Measurements from ENCODE around the gene CGAS. TPM values are rescaled to one million over a fixed set of nuclear protein-coding genes. Genes with fewer than 3 reads are reported as not detected.

CGAS gene
- total and polyA plus RNA-seq, 2 of the 13 experiments (the other 11 are each of a cell fraction or from before 2014, with no cell fraction given), result 0.03 to 0.07 TPM

DNA sequence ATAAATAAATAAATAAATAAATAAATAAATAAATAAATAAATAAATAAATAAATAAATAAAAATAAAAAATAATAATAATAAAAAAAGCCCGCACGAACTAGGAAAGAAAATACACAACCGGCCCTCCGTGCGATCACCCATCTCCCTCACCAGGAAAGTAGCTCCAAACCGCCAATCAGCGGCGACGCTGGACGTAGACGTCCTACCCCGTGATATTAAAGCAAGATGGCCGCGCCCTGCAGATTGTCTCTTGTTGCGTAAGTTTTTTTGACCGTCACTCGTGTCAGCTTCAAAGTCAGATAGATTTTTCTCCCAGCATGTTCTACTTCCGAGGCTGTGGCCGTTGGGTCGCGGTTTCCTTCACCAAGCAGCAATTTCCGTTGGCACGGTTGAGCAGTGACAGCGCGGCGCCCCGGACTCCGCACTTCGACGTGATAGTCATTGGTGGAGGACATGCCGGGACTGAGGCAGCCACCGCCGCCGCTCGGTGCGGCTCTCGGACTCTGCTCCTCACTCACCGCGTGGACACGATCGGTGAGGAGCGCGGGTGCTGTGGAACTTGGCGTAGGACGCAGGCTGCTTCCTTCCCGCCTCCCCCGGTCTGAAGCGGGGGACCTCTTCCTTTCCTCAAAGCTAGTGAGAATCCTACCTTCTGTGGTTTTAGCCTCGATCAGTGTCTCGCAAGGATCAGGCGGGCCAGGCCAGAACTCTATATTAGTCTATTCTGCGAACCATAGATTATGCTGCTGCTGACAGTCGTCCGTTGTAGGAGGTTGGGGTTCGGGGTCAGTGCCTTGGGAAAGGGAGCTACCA lies 9.6 kb upstream of the CGAS start, which contains the start of gene MTO1 (continued):
- TF ChIP-seq SNAPC4 (CRISPR knock-in tag; IDR thresholded peaks at IDR 0.05) (no peak), CBX1 (IDR thresholded peaks at IDR 0.05; ENCODE audit: low read depth) (no peak), PTBP1 (IDR thresholded peaks at IDR 0.05; ENCODE audit: low read depth, low read length, poor library complexity, severe bottlenecking) (no peak), BCLAF1 (IDR thresholded peaks at IDR 0.05) (no peak), DMAP1 (CRISPR knock-in tag; IDR thresholded peaks at IDR 0.05) (peak; percentile 86), ZNF33B (CRISPR knock-in tag; IDR thresholded peaks at IDR 0.05) (no peak), FOSL1 (CRISPR knock-in tag; IDR thresholded peaks at IDR 0.05; ENCODE audit: borderline replicate concordance) (no peak), HOXA9 (CRISPR knock-in tag; IDR thresholded peaks at IDR 0.05; ENCODE audit: borderline replicate concordance) (no peak), FOXO1 (CRISPR knock-in tag; IDR thresholded peaks at IDR 0.05) (no peak; the same call in 1 of the 2 replicates), ARNT2 (CRISPR knock-in tag; IDR thresholded peaks at IDR 0.05; ENCODE audit: low read depth) (peak; percentile 59; the same call in 1 of the 2 replicates), ZNF550 (CRISPR knock-in tag; IDR thresholded peaks at IDR 0.05; ENCODE audit: borderline replicate concordance) (no peak), ZNF678 (CRISPR knock-in tag; IDR thresholded peaks at IDR 0.05) (no peak), ZNF232 (CRISPR knock-in tag; IDR thresholded peaks at IDR 0.05; ENCODE audit: borderline replicate concordance) (no peak), ZNF263 (CRISPR knock-in tag; IDR thresholded peaks at IDR 0.05) (peak; percentile 32; the same call in 1 of the 2 replicates)
- TF ChIP-seq, protein P1, sequence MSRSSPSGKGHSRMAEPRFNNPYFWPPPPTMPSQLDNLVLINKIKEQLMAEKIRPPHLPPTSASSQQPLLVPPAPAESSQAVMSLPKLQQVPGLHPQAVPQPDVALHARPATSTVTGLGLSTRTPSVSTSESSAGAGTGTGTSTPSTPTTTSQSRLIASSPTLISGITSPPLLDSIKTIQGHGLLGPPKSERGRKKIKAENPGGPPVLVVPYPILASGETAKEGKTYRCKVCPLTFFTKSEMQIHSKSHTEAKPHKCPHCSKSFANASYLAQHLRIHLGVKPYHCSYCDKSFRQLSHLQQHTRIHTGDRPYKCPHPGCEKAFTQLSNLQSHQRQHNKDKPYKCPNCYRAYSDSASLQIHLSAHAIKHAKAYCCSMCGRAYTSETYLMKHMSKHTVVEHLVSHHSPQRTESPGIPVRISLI (CRISPR knock-in tag; IDR thresholded peaks at IDR 0.05; ENCODE audit: borderline replicate concordance), result 0 out of 2 replicates have a peak, but pooled peaks have one; percentile 44
- TF ChIP-seq, protein P2, sequence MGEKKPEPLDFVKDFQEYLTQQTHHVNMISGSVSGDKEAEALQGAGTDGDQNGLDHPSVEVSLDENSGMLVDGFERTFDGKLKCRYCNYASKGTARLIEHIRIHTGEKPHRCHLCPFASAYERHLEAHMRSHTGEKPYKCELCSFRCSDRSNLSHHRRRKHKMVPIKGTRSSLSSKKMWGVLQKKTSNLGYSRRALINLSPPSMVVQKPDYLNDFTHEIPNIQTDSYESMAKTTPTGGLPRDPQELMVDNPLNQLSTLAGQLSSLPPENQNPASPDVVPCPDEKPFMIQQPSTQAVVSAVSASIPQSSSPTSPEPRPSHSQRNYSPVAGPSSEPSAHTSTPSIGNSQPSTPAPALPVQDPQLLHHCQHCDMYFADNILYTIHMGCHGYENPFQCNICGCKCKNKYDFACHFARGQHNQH (CRISPR knock-in tag; IDR thresholded peaks at IDR 0.05), result peak; percentile 61; the same call in 1 of the 2 replicates
